ENCODE results near the gene JOSD2. TPM values are rescaled to one million over a fixed set of nuclear protein-coding genes. Genes with fewer than 3 reads are reported as not detected.

Gene JOSD2
- total and polyA plus RNA-seq, 9 of the 15 experiments (the other 6 are each of a cell fraction or from before 2014, with no cell fraction given), result 0.06 to 14.4 (median 3.1) TPM

- TF ChIP-seq GABPB1 (CRISPR knock-in tag; IDR thresholded peaks at IDR 0.05) (no peak), ZNF140 (CRISPR knock-in tag; IDR thresholded peaks at IDR 0.05) (no peak), RBM17 (IDR thresholded peaks at IDR 0.05; ENCODE audit: borderline replicate concordance, low read depth, low read length) (no peak), SP1 (CRISPR knock-in tag; IDR thresholded peaks at IDR 0.05) (peak; percentile 63; the same call in 1 of the 2 replicates), MECOM (CRISPR knock-in tag; IDR thresholded peaks at IDR 0.05) (no peak), ZFP1 (CRISPR knock-in tag; IDR thresholded peaks at IDR 0.05) (no peak), DMBX1 (CRISPR knock-in tag; IDR thresholded peaks at IDR 0.05; ENCODE audit: borderline replicate concordance) (no peak), TAF7 (tag; IDR thresholded peaks at IDR 0.05) (no peak), ZNF76 (CRISPR knock-in tag; IDR thresholded peaks at IDR 0.05; ENCODE audit: borderline replicate concordance) (no peak), EP400 (IDR thresholded peaks at IDR 0.05) (no peak), BDP1 (IDR thresholded peaks at IDR 0.05; ENCODE audit: insufficient read depth, insufficient read length) (no peak), CBFA2T2 (conservative IDR thresholded peaks at IDR 0.05) (no peak), NBN (IDR thresholded peaks at IDR 0.05; ENCODE audit: low read depth) (0 out of 2 replicates have a peak, but pooled peaks have one; percentile 48), CREM (IDR thresholded peaks at IDR 0.05; ENCODE audit: low read depth) (0 out of 2 replicates have a peak, but pooled peaks have one; percentile 34), MNT (conservative IDR thresholded peaks at IDR 0.05) (0 out of 4 replicates have a peak, but pooled peaks of 1 of the 2 experiments have one; percentile 40), ZBTB11 (CRISPR knock-in tag; IDR thresholded peaks at IDR 0.05) (no peak), PRDM10 (IDR thresholded peaks at IDR 0.05; ENCODE audit: partially characterized antibody) (no peak), SIN3A (IDR thresholded peaks at IDR 0.05; ENCODE audit: borderline replicate concordance in 2 of 2, control insufficient read depth in 1 of 2, low read depth in 2 of 2, low read length in 2 of 2) (no peak), ZNF143 (CRISPR knock-in tag; IDR thresholded peaks at IDR 0.05) (no peak)
Observed at GRCh38 chr19:50556282-50557008, 45.5 kb upstream of the JOSD2 start (continued).
